Neutrophil (primary cell): ENCODE measurements around the gene NEU1.
"Not testable (repeated sequence)": the region's sequence is repeated elsewhere in the genome, so short reads cannot be mapped to it uniquely, and the experiment has no call there.

Experiments used
- H3K27ac ChIP-seq: fragments of 200-600 bp; sonication (generic); 2 replicates; pipeline ENCODE4 v1.5.1; 2016; ENCODE audit warnings: mild to moderate bottlenecking, moderate library complexity
- H3K27me3 ChIP-seq: fragments of 200-600 bp; sonication (generic); 2 replicates; pipeline ENCODE4 v1.6.0; 2016; ENCODE audit warnings: mild to moderate bottlenecking
- H3K36me3 ChIP-seq: fragments of 200-600 bp; sonication (generic); 2 replicates; pipeline ENCODE4 v1.5.1; 2017
- H3K4me1 ChIP-seq, 2 experiments: fragments of 200-600 bp in 1 of 2; sonication (generic) in 1 of 2; 1 replicate in 1 of 2; 2 replicates in 1 of 2; pipeline versions ENCODE4 v1.5.1 to v1.6.1; 2013 to 2016; ENCODE audit warnings: low read depth in 1 of 2, low read length in 1 of 2, mild to moderate bottlenecking in 1 of 2, moderate library complexity in 1 of 2; ENCODE audit not compliant: control insufficient read depth in 1 of 2, insufficient read depth in 1 of 2
- H3K4me3 ChIP-seq, 2 experiments: fragments of 200-600 bp in 1 of 2; sonication (generic) in 1 of 2; 1 replicate in 1 of 2; 2 replicates in 1 of 2; pipeline ENCODE4 v1.5.1; 2013 to 2016; ENCODE audit warnings: low read depth in 1 of 2, low read length in 1 of 2, mild to moderate bottlenecking in 1 of 2, moderate library complexity in 1 of 2
- H3K9me3 ChIP-seq: fragments of 200-600 bp; sonication (generic); 2 replicates; pipeline ENCODE4 v1.5.1; 2016
- CTCF ChIP-seq: fragments of 200-600 bp; sonication (generic); IDR thresholded peaks from 2 replicates; pipeline ENCODE4 v1.5.1; 2016; ENCODE audit warnings: antibody characterized with exemption

Gene NEU1

GRCh38 chr6:31827286-31828079 lies 35.1 kb downstream of the NEU1 start, which contains the start of gene HSPA1B:
TSS of gene HSPA1B (plus strand) at chr6:31827738. CDS start at chr6:31827951, 213 bp downstream.
- H3K9me3 ChIP-seq: no peaks in the 10 kb centered on the region
- no peaks in the 10 kb centered on the region for H3K36me3 ChIP-seq
- peak; percentile 25 for TF ChIP-seq CTCF
- peaks cover 65 to 72% of the 10 kb centered on the region in 2 experiments for H3K4me1 ChIP-seq
- peak within 1 kb of the TSS; percentile 76 to 85 for H3K4me3 ChIP-seq
- H3K27ac ChIP-seq: peak within 1 kb of the TSS; percentile 95
- H3K27me3 ChIP-seq: no peaks in the 10 kb centered on the region

GRCh38 chr6:31826793-31827285 lies 35.8 kb downstream of the NEU1 start:
- Histone ChIP-seq H3K4me1 (peaks cover 65 to 71% of the 10 kb centered on the region in 2 experiments), H3K27me3 (no peaks in the 10 kb centered on the region), H3K4me3 (peak overlapping the region; percentile 76 to 85), H3K27ac (peak overlapping the region; percentile 95), H3K36me3 (no peaks in the 10 kb centered on the region), H3K9me3 (no peaks in the 10 kb centered on the region)
- no peak for TF ChIP-seq CTCF

GRCh38 chr6:31825553-31825952 lies 37.1 kb downstream of the NEU1 start:
- H3K27me3 ChIP-seq: no peaks in the 10 kb centered on the region
- no peaks in the 10 kb centered on the region for H3K9me3 ChIP-seq
- no peak overlapping the region for H3K4me3 ChIP-seq
- H3K36me3 ChIP-seq: no peaks in the 10 kb centered on the region
- peaks cover 63 to 70% of the 10 kb centered on the region in 2 experiments for H3K4me1 ChIP-seq
- H3K27ac ChIP-seq: peak overlapping the region; percentile 95
- TF ChIP-seq CTCF: no peak

- H3K27ac ChIP-seq: peak overlapping the region; percentile 90
- H3K4me1 ChIP-seq: peaks cover 77 to 79% of the 10 kb centered on the region in 2 experiments
- not testable (repeated sequence) for H3K9me3 ChIP-seq, H3K36me3 ChIP-seq, H3K27me3 ChIP-seq
- peak overlapping the region in 1 of 2 experiments; percentile 18 for H3K4me3 ChIP-seq
Observed at GRCh38 chr6:31823592-31824196, 38.9 kb downstream of the NEU1 start.

- Histone ChIP-seq H3K27me3 (no peaks in the 10 kb centered on the region), H3K9me3 (no peaks in the 10 kb centered on the region), H3K4me3 (peak overlapping the region; percentile 80 to 96), H3K4me1 (peaks cover 81 to 91% of the 10 kb centered on the region in 2 experiments), H3K27ac (peak overlapping the region; percentile 90), H3K36me3 (no peaks in the 10 kb centered on the region)
- no peak for TF ChIP-seq CTCF
Observed at GRCh38 chr6:31822036-31822821, 40.4 kb downstream of the NEU1 start.
